Osteoblast (primary cell): ENCODE results near the gene SERPINA9. TPM values are rescaled to one million over a fixed set of nuclear protein-coding genes. Genes with fewer than 3 reads are reported as not detected.

ENCODE experiments used
- DNase-seq: peaks from one replicate; pipeline ENCODE4 v3.0.0; 2011; ENCODE audit warnings: low spot score, mixed read lengths; ENCODE audit not compliant: insufficient read length; ENCODE audit errors: missing footprints
- H2AFZ ChIP-seq: 2 replicates; pipeline ENCODE4 v1.6.0; 2011; ENCODE audit warnings: mild to moderate bottlenecking, low read length
- H3K27ac ChIP-seq: 2 replicates; pipeline ENCODE4 v1.5.1; 2011; ENCODE audit warnings: mild to moderate bottlenecking, low read depth, low read length, moderate library complexity
- H3K27me3 ChIP-seq: 2 replicates; pipeline ENCODE4 v1.6.0; 2012; ENCODE audit warnings: mild to moderate bottlenecking, control low read depth, inconsistent platforms, low read length, moderate library complexity; ENCODE audit not compliant: insufficient read depth
- H3K36me3 ChIP-seq: 2 replicates; pipeline ENCODE4 v1.5.1; 2011; ENCODE audit warnings: mild to moderate bottlenecking, low read length, control low read depth, moderate library complexity; ENCODE audit not compliant: insufficient read depth
- H3K4me1 ChIP-seq: 2 replicates; pipeline ENCODE4 v1.5.1; 2011; ENCODE audit warnings: mild to moderate bottlenecking, low read length, control low read depth, moderate library complexity; ENCODE audit not compliant: insufficient read depth
- H3K4me2 ChIP-seq: 2 replicates; pipeline ENCODE4 v1.6.0; 2011; ENCODE audit warnings: mild to moderate bottlenecking, low read length; ENCODE audit not compliant: insufficient read depth
- H3K4me3 ChIP-seq: fragments of 200-600 bp; sonication (generic); 3 replicates; pipeline ENCODE4 v1.5.1; 2012; ENCODE audit warnings: mild to moderate bottlenecking, low read length, inconsistent platforms; ENCODE audit not compliant: insufficient read depth
- H3K79me2 ChIP-seq: 2 replicates; pipeline ENCODE4 v1.6.0; 2012; ENCODE audit warnings: mild to moderate bottlenecking, low read length, control low read depth, inconsistent platforms; ENCODE audit not compliant: insufficient read depth
- H3K9me3 ChIP-seq: 2 replicates; pipeline ENCODE4 v1.5.1; 2011; ENCODE audit warnings: low read depth, low read length, control low read depth
- H4K20me1 ChIP-seq: 2 replicates; pipeline ENCODE4 v1.6.0; 2012; ENCODE audit warnings: mild to moderate bottlenecking, low read length, control low read depth; ENCODE audit not compliant: insufficient read depth
- CTCF ChIP-seq: IDR thresholded peaks from 2 replicates; pipeline ENCODE4 v1.5.1; 2011; ENCODE audit warnings: mild to moderate bottlenecking, low read depth, low read length, moderate library complexity; ENCODE audit errors: extremely low read depth
- total RNA-seq: library from RNA; depleted of rRNA; stranded (reverse); fragments of >200 nt; gene quantifications from 2 replicates; pipeline ENCODE4 v1.2.3, GENCODE V29; 2012

SERPINA9 gene
- total RNA-seq, 1 donor = under 0.01 TPM

- Histone ChIP-seq H3K4me1 (no peaks in the 10 kb centered on the region), H2AFZ (no peak overlapping the region), H3K27me3 (no peaks in the 10 kb centered on the region), H4K20me1 (no peaks in the 10 kb centered on the region), H3K27ac (no peak overlapping the region), H3K36me3 (no peaks in the 10 kb centered on the region), H3K4me3 (no peak overlapping the region), H3K9me3 (no peaks in the 10 kb centered on the region), H3K4me2 (no peak overlapping the region), H3K79me2 (no peaks in the 10 kb centered on the region)
- DNase-seq = no peak
- no peak for TF ChIP-seq CTCF
These were observed 24.2 kb downstream of the SERPINA9 start for GRCh38 chr14:94451826-94452225.

- Histone ChIP-seq H3K4me2 (no peak overlapping the region), H4K20me1 (no peaks in the 10 kb centered on the region), H3K27me3 (no peaks in the 10 kb centered on the region), H3K4me3 (no peak overlapping the region), H3K27ac (no peak overlapping the region), H3K9me3 (no peaks in the 10 kb centered on the region), H3K36me3 (no peaks in the 10 kb centered on the region), H3K79me2 (no peaks in the 10 kb centered on the region), H2AFZ (no peak overlapping the region), H3K4me1 (no peaks in the 10 kb centered on the region)
- DNase-seq = no peak
- no peak for TF ChIP-seq CTCF
These were observed 24.8 kb downstream of the SERPINA9 start for GRCh38 chr14:94451091-94451771.

- no peak for TF ChIP-seq CTCF
These were observed 25.3 kb downstream of the SERPINA9 start for GRCh38 chr14:94450722-94451090.

GRCh38 chr14:94449930-94450329 lies 26.1 kb downstream of the SERPINA9 start:
- H2AFZ ChIP-seq = no peak overlapping the region
- H3K27me3 ChIP-seq = no peaks in the 10 kb centered on the region
- DNase-seq = no peak
- no peak overlapping the region for H3K4me2 ChIP-seq
- no peaks in the 10 kb centered on the region for H3K79me2 ChIP-seq
- TF ChIP-seq CTCF = no peak
- H3K27ac ChIP-seq = no peak overlapping the region
- H3K9me3 ChIP-seq = no peaks in the 10 kb centered on the region
- no peak overlapping the region for H3K4me3 ChIP-seq
- no peaks in the 10 kb centered on the region for H3K36me3 ChIP-seq
- no peaks in the 10 kb centered on the region for H4K20me1 ChIP-seq
- no peaks in the 10 kb centered on the region for H3K4me1 ChIP-seq

More at GRCh38 chr14:94450722-94451090, 25.3 kb downstream of the SERPINA9 start:
- Histone ChIP-seq H2AFZ (no peak overlapping the region), H3K4me2 (no peak overlapping the region), H3K79me2 (no peaks in the 10 kb centered on the region), H3K4me1 (no peaks in the 10 kb centered on the region), H3K27me3 (no peaks in the 10 kb centered on the region), H3K9me3 (no peaks in the 10 kb centered on the region), H3K36me3 (no peaks in the 10 kb centered on the region), H3K4me3 (no peak overlapping the region), H4K20me1 (no peaks in the 10 kb centered on the region), H3K27ac (no peak overlapping the region)
- no peak for DNase-seq
